B cell (primary cell): Measurements from ENCODE around the gene OLFML1. TPM values are rescaled to one million over a fixed set of nuclear protein-coding genes. Genes with fewer than 3 reads are reported as not detected.
A peak's percentile ranks its signal among the peaks of the same experiment; 100 is the strongest.

ENCODE experiments used
- ATAC-seq: fragments of 200-7000 bp; cut with Tn5 transposase; one replicate; pipeline ENCODE4 v1.10.0; 2021; ENCODE audit warnings: low read depth, mild to moderate bottlenecking, moderate number of reproducible peaks, moderate library complexity
- CTCF ChIA-PET: fragments of 350-600 bp; sonication (Branson Sonifier 250); formaldehyde crosslinking; loops from one replicate; lab custom pipeline; 2021; ENCODE audit warnings: antibody characterized with exemption, inconsistent platforms; lab: Charles Lee
- POLR2A ChIA-PET: fragments of 350-600 bp; sonication (Branson Sonifier 250); formaldehyde crosslinking; loops from one replicate; lab custom pipeline; 2021; ENCODE audit warnings: antibody characterized with exemption; lab: Charles Lee
- DNase-seq: peaks from one replicate; pipeline ENCODE4 v3.0.0; 2013
- H2AFZ ChIP-seq: 2 replicates; pipeline ENCODE4 v1.6.1; 2012; ENCODE audit warnings: mild to moderate bottlenecking, low read depth, low read length; ENCODE audit not compliant: insufficient read depth, poor library complexity, severe bottlenecking
- H3K27ac ChIP-seq, 2 donors: 1 replicate in 1 of 2; 2 replicates in 1 of 2; pipeline ENCODE4 v1.5.1; 2012 to 2013; ENCODE audit warnings: low read length in 2 of 2, mild to moderate bottlenecking in 2 of 2, moderate library complexity in 1 of 2
- H3K27me3 ChIP-seq, 4 experiments: fragments of 200-600 bp in 1 of 4; sonication (generic) in 1 of 4; replicated peaks in 1 of 4; 1 replicate in 2 of 4; 2 replicates in 2 of 4; pipeline versions ENCODE4 v1.6.1 to v1.7.0; 2013 to 2016; ENCODE audit warnings: low read length in 3 of 4, mild to moderate bottlenecking in 2 of 4, mixed read lengths in 1 of 4, moderate library complexity in 1 of 4; ENCODE audit not compliant: insufficient read depth in 4 of 4, control insufficient read depth in 3 of 4; ENCODE audit errors: control extremely low read depth in 1 of 4
- H3K36me3 ChIP-seq, 2 experiments: replicated peaks in 1 of 2; 1 replicate in 1 of 2; 2 replicates in 1 of 2; pipeline versions ENCODE4 v1.6.1 to v1.7.1; 2013; ENCODE audit warnings: low read length in 1 of 2; ENCODE audit not compliant: insufficient read depth in 2 of 2, control insufficient read depth in 1 of 2; ENCODE audit errors: control extremely low read depth in 1 of 2, extremely low read depth in 1 of 2
- H3K4me1 ChIP-seq, 2 donors: fragments of 200-600 bp in 1 of 2; sonication (generic) in 1 of 2; 1 replicate in 1 of 2; 2 replicates in 1 of 2; pipeline versions ENCODE4 v1.5.1 to v1.6.1; 2013 to 2017; ENCODE audit warnings: low read length in 2 of 2; ENCODE audit not compliant: control insufficient read depth in 2 of 2, insufficient read depth in 2 of 2
- H3K4me2 ChIP-seq: replicated peaks from 2 replicates; pipeline ENCODE3; 2012; ENCODE audit warnings: mild to moderate bottlenecking, low read depth, low read length; ENCODE audit not compliant: poor library complexity, severe bottlenecking
- H3K4me3 ChIP-seq, 5 experiments: fragments of 200-600 bp in 1 of 5; sonication (generic) in 1 of 5; 1 replicate in 3 of 5; 2 replicates in 2 of 5; pipeline versions ENCODE4 v1.5.1 to v1.7.0; 2011 to 2016; ENCODE audit warnings: low read length in 4 of 5, mild to moderate bottlenecking in 4 of 5, low read depth in 2 of 5, control low read depth in 1 of 5, moderate library complexity in 1 of 5; ENCODE audit not compliant: insufficient read depth in 1 of 5; ENCODE audit errors: control extremely low read depth in 1 of 5, extremely low read depth in 1 of 5
- H3K79me2 ChIP-seq: fragments of 200-600 bp; sonication (generic); one replicate; pipeline ENCODE4 v1.6.0; 2016; ENCODE audit warnings: low read length; ENCODE audit not compliant: control insufficient read depth, insufficient read depth
- H3K9ac ChIP-seq: fragments of 200-600 bp; sonication (generic); 2 replicates; pipeline ENCODE4 v1.6.1; 2017; ENCODE audit warnings: mild to moderate bottlenecking, low read length, moderate library complexity
- H3K9me3 ChIP-seq, 3 donors: one replicate each; pipeline versions ENCODE4 v1.6.1 to v1.7.1; 2013; ENCODE audit warnings: low read length in 2 of 3; ENCODE audit not compliant: control insufficient read depth in 2 of 3, insufficient read depth in 1 of 3; ENCODE audit errors: control extremely low read depth in 1 of 3
- H4K20me1 ChIP-seq: 2 replicates; pipeline ENCODE4 v1.6.0; 2012; ENCODE audit warnings: mild to moderate bottlenecking, low read length; ENCODE audit not compliant: insufficient read depth, control insufficient read depth, poor library complexity, severe bottlenecking
- H3K27ac Mint-ChIP-seq: one replicate; pipeline ENCODE4 v1.8.0; 2021; ENCODE audit warnings: mixed read lengths
- H3K27me3 Mint-ChIP-seq: one replicate; pipeline ENCODE4 v1.8.0; 2021; ENCODE audit warnings: mixed read lengths
- H3K4me1 Mint-ChIP-seq: one replicate; pipeline ENCODE4 v1.8.0; 2021; ENCODE audit warnings: mixed read lengths
- H3K4me3 Mint-ChIP-seq: one replicate; pipeline ENCODE4 v1.8.0; 2021; ENCODE audit warnings: mixed read lengths
- H3K9me3 Mint-ChIP-seq: one replicate; pipeline ENCODE4 v1.8.0; 2022; ENCODE audit warnings: mixed read lengths; ENCODE audit not compliant: insufficient read depth
- CTCF ChIP-seq: fragments of 200-600 bp; IDR thresholded peaks from one replicate; pipeline ENCODE4 v1.8.0; 2022; ENCODE audit warnings: antibody characterized with exemption, mild to moderate bottlenecking
- EZH2 ChIP-seq: IDR thresholded peaks from 2 replicates; pipeline ENCODE4 v1.6.1; 2012; ENCODE audit warnings: borderline replicate concordance, low read depth, mild to moderate bottlenecking, moderate library complexity, low read length; ENCODE audit not compliant: insufficient read depth, poor library complexity, severe bottlenecking
- WGBS: methylation state at CpG from one replicate; pipeline ENCODE4 v1.1.5; 2013; ENCODE audit warnings: missing lambda C conversion rate; ENCODE audit not compliant: insufficient coverage; 5-methylcytosine and 5-hydroxymethylcytosine counted together
- intact Hi-C: fragments of 100-400 bp; cut with micrococcal nuclease; formaldehyde crosslinking; loops from one replicate; pipeline ENCODE4 v1.10.0; 2022
- polyA plus RNA-seq: library from polyadenylated mRNA; depleted of rRNA; stranded (reverse); fragments of >200 nt; gene quantifications from 2 replicates; pipeline ENCODE4 v1.2.3, GENCODE V29; 2012
- total RNA-seq, 2 donors: library from RNA; stranded (reverse); fragments of 120-200 nt in 1 of 2; gene quantifications; 1 replicate in 1 of 2; 2 replicates in 1 of 2; pipeline versions ENCODE4 v1.2.3 to v1.2.4, GENCODE V29; 2013 to 2022

The OLFML1 gene
- total and polyA plus RNA-seq, 2 donors (not counting 1 experiment from before 2014, with no cell fraction given), result not detected

GRCh38 chr11:7520011-7520942 lies 35.0 kb downstream of the OLFML1 start:
- H3K27ac ChIP-seq, result peak overlapping the region; percentile 85 to 87

More at GRCh38 chr11:7520011-7520942, 35.0 kb downstream of the OLFML1 start:
- Histone ChIP-seq H3K79me2 (peaks cover 75% of the 10 kb centered on the region), H3K9me3 (no peaks in the 10 kb centered on the region), H3K36me3 (no peaks in the 10 kb centered on the region), H3K4me1 (peaks cover 75 to 97% of the 10 kb centered on the region in 2 donors), H3K4me2 (peak overlapping the region; percentile 60), H3K4me3 (peak overlapping the region in 1 of 5 experiments; percentile 12), H4K20me1 (peaks cover 15% of the 10 kb centered on the region), H2AFZ (peak overlapping the region; percentile 29), H3K27me3 (no peaks in the 10 kb centered on the region), H3K9ac (peak overlapping the region; percentile 38)
- intact Hi-C loops, result loop anchor here (1.0 to 10.0 kb wide), 4 partner anchors 8 to 165 kb away; no protein-coding TSS in a partner anchor
- no peak overlapping the region for H3K4me3 Mint-ChIP-seq
- TF ChIP-seq CTCF (no peak), EZH2 (no peak)
- H3K27ac Mint-ChIP-seq, result no peak overlapping the region
- WGBS, result 46% methylated on average over 12 of the region's 18 CpGs
- no peaks in the 10 kb centered on the region for H3K9me3 Mint-ChIP-seq
- POLR2A ChIA-PET, result interaction anchor here (1.0 to 2.9 kb wide), 4 partner anchors 8 to 56 kb away, joined by 4 to 13 read pairs (median 6); no protein-coding TSS in a partner anchor
- ATAC-seq (peak; percentile 77), DNase-seq (peak; percentile 74)
- CTCF ChIA-PET, result interaction anchor here (1.0 to 3.8 kb wide), 18 partner anchors 9 to 169 kb away, joined by 3 to 36 read pairs (median 5); partner anchors contain the start of gene PPFIBP2
- no peaks in the 10 kb centered on the region for H3K4me1 Mint-ChIP-seq
- H3K27me3 Mint-ChIP-seq, result no peaks in the 10 kb centered on the region
